Mesenchymal stem cell (in vitro differentiated cells and primary cell): ENCODE results near the gene UBAC2.

Experiments
- DNase-seq: peaks from one replicate; pipeline ENCODE4 v3.0.0-alpha.2; 2013
- H2AFZ ChIP-seq: one replicate; pipeline ENCODE4 v1.6.1; 2013; ENCODE audit warnings: low read depth, mild to moderate bottlenecking, control low read depth, inconsistent platforms, low read length, moderate library complexity
- H2AK5ac ChIP-seq: 2 replicates; pipeline ENCODE4 v1.6.1; 2013; ENCODE audit warnings: low read length, moderate library complexity, mild to moderate bottlenecking, inconsistent platforms; ENCODE audit not compliant: severe bottlenecking
- H2BK120ac ChIP-seq: one replicate; pipeline ENCODE4 v1.6.1; 2013; ENCODE audit warnings: low read depth, mild to moderate bottlenecking, inconsistent platforms, low read length, moderate library complexity
- H2BK12ac ChIP-seq, 2 experiments: one replicate each; pipeline ENCODE4 v1.6.1; 2013; ENCODE audit warnings: inconsistent platforms in 2 of 2, low read length in 2 of 2, mild to moderate bottlenecking in 2 of 2, moderate library complexity in 2 of 2, control low read depth in 1 of 2
- H2BK15ac ChIP-seq: one replicate; pipeline ENCODE4 v1.6.1; 2013; ENCODE audit warnings: mild to moderate bottlenecking, low read depth, inconsistent platforms; ENCODE audit not compliant: poor library complexity, severe bottlenecking
- H2BK5ac ChIP-seq: 2 replicates; pipeline ENCODE4 v1.6.1; 2013; ENCODE audit warnings: low read depth, mild to moderate bottlenecking, low read length, control low read depth, inconsistent platforms; ENCODE audit not compliant: poor library complexity, severe bottlenecking
- H3K14ac ChIP-seq, 2 experiments: one replicate each; pipeline ENCODE4 v1.6.1; 2013; ENCODE audit warnings: inconsistent platforms in 2 of 2, low read length in 2 of 2, control low read depth in 1 of 2, mild to moderate bottlenecking in 1 of 2, moderate library complexity in 1 of 2
- H3K18ac ChIP-seq, 2 experiments: one replicate each; pipeline ENCODE4 v1.6.1; 2013; ENCODE audit warnings: inconsistent platforms in 2 of 2, low read length in 2 of 2, control low read depth in 1 of 2, low read depth in 1 of 2, mild to moderate bottlenecking in 1 of 2
- H3K23ac ChIP-seq, 2 experiments: one replicate each; pipeline ENCODE4 v1.6.1; 2013; ENCODE audit warnings: inconsistent platforms in 2 of 2, low read length in 2 of 2, mild to moderate bottlenecking in 2 of 2, moderate library complexity in 2 of 2, control low read depth in 1 of 2
- H3K27ac ChIP-seq: 2 replicates; pipeline ENCODE4 v1.5.1; 2013; ENCODE audit warnings: mild to moderate bottlenecking, moderate library complexity, low read length, control low read depth, inconsistent platforms; ENCODE audit not compliant: poor library complexity, severe bottlenecking
- H3K27me3 ChIP-seq, 2 experiments: 2 replicates each; pipeline versions ENCODE4 v1.6.1 to v1.7.0; 2013; ENCODE audit warnings: low read length in 2 of 2, mild to moderate bottlenecking in 2 of 2, moderate library complexity in 2 of 2, control low read depth in 1 of 2, inconsistent platforms in 1 of 2; ENCODE audit not compliant: control insufficient read depth in 1 of 2, insufficient read depth in 1 of 2
- H3K36me3 ChIP-seq, 2 experiments: 2 replicates each; pipeline versions ENCODE4 v1.6.1 to v1.7.0; 2013; ENCODE audit warnings: low read length in 2 of 2, control low read depth in 1 of 2, inconsistent platforms in 1 of 2, low read depth in 1 of 2, mild to moderate bottlenecking in 1 of 2; ENCODE audit not compliant: insufficient read depth in 2 of 2, control insufficient read depth in 1 of 2
- H3K4ac ChIP-seq, 2 experiments: one replicate each; pipeline ENCODE4 v1.6.1; 2013; ENCODE audit warnings: inconsistent platforms in 2 of 2, low read length in 2 of 2, mild to moderate bottlenecking in 2 of 2, moderate library complexity in 2 of 2, control low read depth in 1 of 2, low read depth in 1 of 2
- H3K4me1 ChIP-seq: 2 replicates; pipeline ENCODE4 v1.6.1; 2013; ENCODE audit warnings: low read depth, low read length, control low read depth; ENCODE audit not compliant: control insufficient read depth, insufficient read depth
- H3K4me2 ChIP-seq: 2 replicates; pipeline ENCODE4 v1.6.1; 2013; ENCODE audit warnings: low read length, mild to moderate bottlenecking, inconsistent platforms; ENCODE audit not compliant: poor library complexity, severe bottlenecking
- H3K4me3 ChIP-seq, 2 experiments: 2 replicates each; pipeline versions ENCODE4 v1.5.1 to v1.7.0; 2013; ENCODE audit warnings: low read length in 2 of 2, mild to moderate bottlenecking in 2 of 2, control low read depth in 1 of 2, low read depth in 1 of 2; ENCODE audit not compliant: insufficient read depth in 1 of 2
- H3K79me1 ChIP-seq: replicated peaks from 2 replicates; pipeline ENCODE4 v1.6.1; 2013; ENCODE audit warnings: mild to moderate bottlenecking, control low read depth, low read length, inconsistent platforms; ENCODE audit not compliant: poor library complexity, severe bottlenecking
- H3K9ac ChIP-seq: 2 replicates; pipeline ENCODE4 v1.7.0; 2013; ENCODE audit warnings: mild to moderate bottlenecking, low read length, moderate library complexity
- H3K9me3 ChIP-seq: 2 replicates; pipeline ENCODE4 v1.7.0; 2013; ENCODE audit warnings: mild to moderate bottlenecking, low read length; ENCODE audit not compliant: control insufficient read depth
- H4K8ac ChIP-seq: one replicate; pipeline ENCODE4 v1.6.1; 2013; ENCODE audit warnings: inconsistent platforms, mild to moderate bottlenecking, low read length, moderate library complexity
- H4K91ac ChIP-seq: one replicate; pipeline ENCODE4 v1.6.1; 2013; ENCODE audit warnings: mild to moderate bottlenecking, low read length, inconsistent platforms
- WGBS: methylation state at CpG from one replicate; pipeline ENCODE4 v1.1.7; 2013; ENCODE audit warnings: mixed read lengths; 5-methylcytosine and 5-hydroxymethylcytosine counted together

The UBAC2 gene

GRCh38 chr13:99160415-99160814, 40.2 kb upstream of the UBAC2 start:
- Histone ChIP-seq H3K79me1 (no peaks in the 10 kb centered on the region), H3K9me3 (no peaks in the 10 kb centered on the region), H2BK15ac (no peak overlapping the region), H3K27ac (no peak overlapping the region), H2BK120ac (no peak overlapping the region), H3K4me2 (no peak overlapping the region), H4K8ac (no peak overlapping the region), H2BK12ac (no peak overlapping the region), H3K36me3 (no peaks in the 10 kb centered on the region), H2AK5ac (no peak overlapping the region), H3K18ac (no peak overlapping the region), H2AFZ (no peak overlapping the region), H3K9ac (no peak overlapping the region), H2BK5ac (no peak overlapping the region), H3K4me3 (no peak overlapping the region), H3K14ac (no peak overlapping the region), H3K4me1 (no peaks in the 10 kb centered on the region), H3K27me3 (peaks cover 11 to 37% of the 10 kb centered on the region in 2 experiments), H3K23ac (no peak overlapping the region), H3K4ac (no peak overlapping the region), H4K91ac (no peak overlapping the region)
- WGBS = 87% methylated on average over 4 of the region's 4 CpGs
- no peak for DNase-seq

GRCh38 chr13:99161512-99161911, 39.1 kb upstream of the UBAC2 start:
- peaks cover 11 to 37% of the 10 kb centered on the region in 2 experiments for H3K27me3 ChIP-seq
- H4K91ac ChIP-seq = no peak overlapping the region
- no peak overlapping the region for H3K14ac ChIP-seq
- H2BK12ac ChIP-seq = no peak overlapping the region
- no peak overlapping the region for H2BK120ac ChIP-seq
- H2AK5ac ChIP-seq = no peak overlapping the region
- no peaks in the 10 kb centered on the region for H3K4me1 ChIP-seq
- no peak overlapping the region for H3K27ac ChIP-seq
- no peak overlapping the region for H3K18ac ChIP-seq
- H3K4ac ChIP-seq = no peak overlapping the region
- no peaks in the 10 kb centered on the region for H3K9me3 ChIP-seq
- H3K4me2 ChIP-seq = no peak overlapping the region
- no peak overlapping the region for H3K9ac ChIP-seq
- no peak overlapping the region for H4K8ac ChIP-seq
- H2BK5ac ChIP-seq = no peak overlapping the region
- no peak overlapping the region for H2BK15ac ChIP-seq
- no peaks in the 10 kb centered on the region for H3K79me1 ChIP-seq
- H3K36me3 ChIP-seq = no peaks in the 10 kb centered on the region
- no peak overlapping the region for H2AFZ ChIP-seq
- no peak overlapping the region for H3K23ac ChIP-seq
- no peak for DNase-seq
- H3K4me3 ChIP-seq = no peak overlapping the region
- WGBS = 75% methylated on average over 1 of the region's 1 CpG

GRCh38 chr13:99162567-99163361, 37.9 kb upstream of the UBAC2 start:
- H3K4me1 ChIP-seq = no peaks in the 10 kb centered on the region
- no peak overlapping the region for H3K4me3 ChIP-seq
- H3K27me3 ChIP-seq = peaks cover 11 to 35% of the 10 kb centered on the region in 2 experiments
- H2AFZ ChIP-seq = no peak overlapping the region
- DNase-seq = no peak
- no peak overlapping the region for H4K91ac ChIP-seq
- H4K8ac ChIP-seq = no peak overlapping the region
- no peak overlapping the region for H3K27ac ChIP-seq
- no peaks in the 10 kb centered on the region for H3K36me3 ChIP-seq
- H2AK5ac ChIP-seq = no peak overlapping the region
- no peak overlapping the region for H3K4me2 ChIP-seq
- H3K18ac ChIP-seq = no peak overlapping the region
- H2BK15ac ChIP-seq = no peak overlapping the region
- H2BK12ac ChIP-seq = no peak overlapping the region
- no peak overlapping the region for H3K14ac ChIP-seq
- H3K23ac ChIP-seq = no peak overlapping the region
- WGBS = 84% methylated on average over 12 of the region's 13 CpGs
- H2BK120ac ChIP-seq = no peak overlapping the region
- H3K79me1 ChIP-seq = no peaks in the 10 kb centered on the region
- H3K9me3 ChIP-seq = no peaks in the 10 kb centered on the region
- H3K9ac ChIP-seq = no peak overlapping the region
- H3K4ac ChIP-seq = peak overlapping the region in 1 of 2 experiments; percentile 19
- H2BK5ac ChIP-seq = no peak overlapping the region

GRCh38 chr13:99164226-99164625, 36.4 kb upstream of the UBAC2 start:
- Histone ChIP-seq H2AK5ac (no peak overlapping the region), H3K4me2 (no peak overlapping the region), H3K27me3 (peaks cover 7 to 28% of the 10 kb centered on the region in 2 experiments), H3K27ac (no peak overlapping the region), H3K4me1 (no peaks in the 10 kb centered on the region), H2BK12ac (no peak overlapping the region), H2AFZ (no peak overlapping the region), H3K9ac (no peak overlapping the region), H3K36me3 (no peaks in the 10 kb centered on the region), H3K18ac (no peak overlapping the region), H2BK120ac (no peak overlapping the region), H3K9me3 (no peaks in the 10 kb centered on the region), H2BK15ac (no peak overlapping the region), H4K91ac (no peak overlapping the region), H3K79me1 (no peaks in the 10 kb centered on the region), H3K4me3 (no peak overlapping the region), H3K4ac (no peak overlapping the region), H4K8ac (no peak overlapping the region), H3K14ac (no peak overlapping the region), H3K23ac (no peak overlapping the region), H2BK5ac (no peak overlapping the region)
- DNase-seq = no peak
- WGBS = 91% methylated on average over 5 of the region's 5 CpGs
